ENCODE data around the gene IRF2.

Gene IRF2

DNA sequence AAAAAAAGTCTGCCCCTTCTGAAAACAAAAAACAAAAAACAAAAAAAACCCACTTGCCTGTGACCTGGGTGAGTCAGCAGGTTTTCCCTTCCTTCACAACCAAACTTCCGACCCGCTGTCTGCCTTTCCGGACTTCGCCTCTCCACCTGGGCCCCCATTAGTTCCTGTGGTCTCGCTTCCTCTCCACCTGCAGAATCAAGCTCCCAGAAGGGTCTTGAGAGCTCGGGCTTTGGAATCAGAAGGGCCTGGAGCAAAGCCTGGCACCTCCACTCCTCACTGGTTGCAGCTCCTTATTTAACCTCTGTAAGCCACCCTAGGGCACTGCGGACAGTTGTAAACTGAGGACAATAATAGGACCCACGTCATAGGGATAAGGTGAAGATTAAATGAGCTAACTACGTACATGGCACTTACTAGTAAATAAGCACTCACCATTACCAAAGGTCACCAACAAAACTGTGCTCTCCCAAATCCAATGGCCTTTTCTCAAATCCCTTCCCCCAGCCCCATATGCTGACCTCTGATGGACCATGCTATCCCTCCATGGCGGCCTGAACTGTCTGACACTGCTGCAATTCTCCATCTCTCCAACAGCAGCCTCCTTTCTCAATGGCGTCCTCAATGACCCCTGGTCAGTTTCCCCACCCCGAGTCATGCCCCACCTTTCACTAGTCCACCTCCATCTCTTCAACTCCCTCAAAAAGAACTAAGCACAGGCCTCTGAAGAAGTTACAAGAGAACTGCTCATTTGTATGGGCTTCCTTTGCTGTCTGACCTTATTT lies 64.2 kb downstream of the IRF2 start:
- no peak for DNase-seq (ENCODE audit: low read depth, low spot score)

GRCh38 chr4:184409502-184409901 lies 64.8 kb downstream of the IRF2 start:
- no peak for DNase-seq (ENCODE audit: low read depth, low spot score)

- no peak for DNase-seq (ENCODE audit: low read depth, low spot score)
Measured at GRCh38 chr4:184408684-184409081, 65.7 kb downstream of the IRF2 start.

GRCh38 chr4:184408021-184408683 lies 66.2 kb downstream of the IRF2 start:
- DNase-seq (ENCODE audit: low read depth, low spot score), result no peak

GRCh38 chr4:184406958-184407391 lies 67.4 kb downstream of the IRF2 start:
- DNase-seq (ENCODE audit: low read depth, low spot score), result no peak

- no peak for DNase-seq (ENCODE audit: low read depth, low spot score)
Measured at GRCh38 chr4:184404047-184404446, 70.3 kb downstream of the IRF2 start.

DNA sequence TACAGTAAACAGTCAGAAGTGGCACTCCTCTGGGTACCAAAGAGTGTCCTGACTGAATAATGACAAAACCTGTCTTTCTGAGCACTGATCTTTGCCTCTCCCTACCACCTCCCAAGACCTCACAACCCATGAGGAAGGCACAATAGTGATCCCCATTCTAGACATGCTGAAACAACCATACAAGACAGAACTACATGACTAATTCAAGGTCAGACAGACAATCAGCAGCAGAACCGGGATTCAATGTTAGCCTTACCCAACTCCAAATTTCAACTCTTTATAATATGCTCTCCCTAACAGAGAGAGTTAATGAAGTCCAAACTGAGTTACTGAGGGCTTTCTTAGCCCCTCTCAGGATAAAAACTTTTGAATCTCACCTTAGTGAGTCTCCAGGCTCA lies 71.0 kb downstream of the IRF2 start:
- no peak for DNase-seq (ENCODE audit: low read depth, low spot score)

GRCh38 chr4:184402740-184403383 lies 71.5 kb downstream of the IRF2 start:
- no peak for DNase-seq (ENCODE audit: low read depth, low spot score)

GRCh38 chr4:184402239-184402638 lies 72.1 kb downstream of the IRF2 start:
- DNase-seq (ENCODE audit: low read depth, low spot score), result no peak

GRCh38 chr4:184401397-184402171 lies 72.8 kb downstream of the IRF2 start:
- no peak for DNase-seq (ENCODE audit: low read depth, low spot score)

DNA sequence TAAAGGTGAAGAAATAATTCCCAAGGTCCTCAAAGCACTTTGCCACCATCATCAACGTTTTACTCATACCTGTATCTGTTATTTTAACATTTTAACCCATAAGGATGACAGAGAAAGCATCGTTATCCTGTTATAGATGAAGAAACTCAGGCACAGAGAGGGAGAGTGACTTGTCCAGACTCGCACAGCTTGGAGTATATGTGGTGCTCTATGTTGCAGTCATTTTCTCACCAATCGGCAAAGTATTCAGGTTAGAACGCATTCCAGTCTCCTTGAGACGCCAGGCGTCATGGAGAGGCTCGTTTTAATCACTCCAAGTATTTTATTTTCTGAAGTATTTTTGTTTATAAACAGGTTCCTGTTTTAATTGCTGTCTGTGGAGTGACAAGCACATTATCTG lies 73.5 kb downstream of the IRF2 start:
- DNase-seq (ENCODE audit: low read depth, low spot score), result no peak

GRCh38 chr4:184400375-184400870 lies 73.9 kb downstream of the IRF2 start:
- no peak for DNase-seq (ENCODE audit: low read depth, low spot score)

DNA sequence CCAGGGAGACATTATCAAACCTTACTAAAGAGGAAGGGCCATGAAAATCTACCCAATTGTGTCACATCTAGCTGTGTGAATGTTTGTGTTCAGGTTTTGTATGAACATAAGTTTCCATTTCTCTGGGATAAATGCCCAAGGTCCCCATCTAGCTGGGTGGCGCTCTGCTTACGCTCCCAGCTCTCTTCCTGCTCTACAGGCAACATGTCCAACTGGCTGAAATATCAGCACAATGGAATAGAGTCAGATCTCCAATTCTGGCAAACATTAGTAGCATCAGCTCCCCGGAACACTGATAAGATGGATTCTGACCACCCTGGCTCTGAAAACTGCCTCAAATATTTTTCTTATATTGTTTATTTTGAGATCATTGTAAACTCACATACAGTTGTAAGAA lies 74.8 kb downstream of the IRF2 start:
- DNase-seq (ENCODE audit: low read depth, low spot score), result no peak

DNA sequence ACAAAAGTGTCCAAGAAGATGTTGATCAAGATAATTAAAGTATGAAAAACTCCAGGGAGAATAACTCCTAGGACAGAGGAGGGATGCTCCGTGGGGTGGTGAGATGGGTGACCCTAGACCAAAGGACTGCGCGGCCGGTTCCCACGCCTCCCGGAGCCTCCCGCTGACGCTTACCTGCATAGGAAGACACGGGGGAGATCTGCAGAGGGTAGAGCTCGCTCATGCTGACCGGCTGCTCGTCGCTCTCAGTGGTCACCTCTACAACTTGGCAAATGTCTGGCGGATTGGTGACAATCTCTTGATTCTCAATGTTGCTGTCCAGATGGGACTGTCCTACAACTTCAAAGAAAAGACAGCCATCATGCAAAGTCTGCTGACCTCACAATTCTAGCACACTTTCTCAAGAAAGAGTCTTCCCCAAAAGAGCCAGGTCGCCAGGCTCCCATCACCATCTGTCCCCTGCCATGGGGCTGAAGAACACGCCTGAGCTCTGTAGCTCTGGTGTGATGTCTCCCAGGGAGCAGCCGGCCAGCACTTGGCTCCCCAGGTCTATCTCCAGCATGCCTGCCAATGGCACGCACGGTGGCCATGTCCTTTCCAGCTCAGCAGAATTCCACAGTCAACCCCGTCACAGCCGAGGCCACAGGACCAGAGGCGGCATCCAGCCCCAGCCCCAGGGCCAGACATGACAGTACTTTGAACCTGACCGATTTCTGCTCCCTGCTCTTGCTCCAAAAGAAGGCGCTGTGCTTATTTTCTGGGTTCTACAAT lies 75.4 kb downstream of the IRF2 start:
- no peak for DNase-seq (ENCODE audit: low read depth, low spot score)

- DNase-seq (ENCODE audit: low read depth, low spot score), result no peak
Measured at GRCh38 chr4:184397516-184398163, 76.7 kb downstream of the IRF2 start.

- DNase-seq (ENCODE audit: low read depth, low spot score), result no peak
Measured at GRCh38 chr4:184396570-184397515, 77.5 kb downstream of the IRF2 start.

- DNase-seq (ENCODE audit: low read depth, low spot score), result no peak
Measured at GRCh38 chr4:184395971-184396391, 78.4 kb downstream of the IRF2 start.

GRCh38 chr4:184395451-184395917 lies 78.9 kb downstream of the IRF2 start:
- no peak for DNase-seq (ENCODE audit: low read depth, low spot score)

All from activated naive CD8-positive, alpha-beta T cell treated with anti-CD3 and anti-CD28 coated beads, Interleukin-2, amount 50 U/mL, for 16 hours (primary cell).